ENCODE measurements around the gene RCN2. TPM values are rescaled to one million over a fixed set of nuclear protein-coding genes. Genes with fewer than 3 reads are reported as not detected.

The RCN2 gene
- total RNA-seq, 1 experiment from 2014 or later = 87.8 TPM

- DNase-seq (ENCODE audit: extremely low read depth, low read depth) = no peak
Observed at GRCh38 chr15:76991741-76992645, 60.4 kb downstream of the RCN2 start.

- DNase-seq (ENCODE audit: extremely low read depth, low read depth) = no peak
Observed at GRCh38 chr15:76993114-76993725, 61.7 kb downstream of the RCN2 start.

- DNase-seq (ENCODE audit: extremely low read depth, low read depth) = no peak
Observed at GRCh38 chr15:76994001-76994400, 62.5 kb downstream of the RCN2 start.

GRCh38 chr15:76994496-76994895 is 62.9 kb downstream of the RCN2 start:
- no peak for DNase-seq (ENCODE audit: extremely low read depth, low read depth)

- no peak for DNase-seq (ENCODE audit: extremely low read depth, low read depth)
Observed at GRCh38 chr15:76994971-76995945, 63.7 kb downstream of the RCN2 start, which contains the start of gene PSTPIP1. TSS of gene PSTPIP1 (plus strand) at chr15:76995126. CDS start at chr15:76995574, 448 bp downstream.

DNA sequence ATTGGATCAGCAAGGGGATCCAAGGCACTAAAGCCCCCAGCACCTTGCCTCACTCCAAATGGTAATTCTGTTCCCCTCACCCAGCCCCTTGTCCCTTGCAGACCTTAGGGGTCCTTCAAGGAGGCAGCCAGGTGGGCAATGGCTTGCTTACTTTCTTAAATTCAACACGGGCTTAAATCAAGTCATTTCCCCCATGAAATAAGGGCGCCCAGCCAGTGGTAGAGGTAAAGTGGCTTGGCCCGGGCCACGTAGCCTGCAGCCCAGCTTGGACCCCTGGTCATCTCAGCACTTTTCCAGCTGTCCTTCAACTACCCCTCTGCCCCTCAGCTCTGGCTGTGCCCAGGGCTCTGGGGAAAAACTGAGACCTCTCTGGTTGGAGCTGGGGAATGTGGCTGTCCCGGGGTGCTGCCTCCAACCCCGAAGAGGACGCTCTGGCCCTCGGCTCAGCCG is 64.6 kb downstream of the RCN2 start:
- DNase-seq (ENCODE audit: extremely low read depth, low read depth) = no peak

DNA sequence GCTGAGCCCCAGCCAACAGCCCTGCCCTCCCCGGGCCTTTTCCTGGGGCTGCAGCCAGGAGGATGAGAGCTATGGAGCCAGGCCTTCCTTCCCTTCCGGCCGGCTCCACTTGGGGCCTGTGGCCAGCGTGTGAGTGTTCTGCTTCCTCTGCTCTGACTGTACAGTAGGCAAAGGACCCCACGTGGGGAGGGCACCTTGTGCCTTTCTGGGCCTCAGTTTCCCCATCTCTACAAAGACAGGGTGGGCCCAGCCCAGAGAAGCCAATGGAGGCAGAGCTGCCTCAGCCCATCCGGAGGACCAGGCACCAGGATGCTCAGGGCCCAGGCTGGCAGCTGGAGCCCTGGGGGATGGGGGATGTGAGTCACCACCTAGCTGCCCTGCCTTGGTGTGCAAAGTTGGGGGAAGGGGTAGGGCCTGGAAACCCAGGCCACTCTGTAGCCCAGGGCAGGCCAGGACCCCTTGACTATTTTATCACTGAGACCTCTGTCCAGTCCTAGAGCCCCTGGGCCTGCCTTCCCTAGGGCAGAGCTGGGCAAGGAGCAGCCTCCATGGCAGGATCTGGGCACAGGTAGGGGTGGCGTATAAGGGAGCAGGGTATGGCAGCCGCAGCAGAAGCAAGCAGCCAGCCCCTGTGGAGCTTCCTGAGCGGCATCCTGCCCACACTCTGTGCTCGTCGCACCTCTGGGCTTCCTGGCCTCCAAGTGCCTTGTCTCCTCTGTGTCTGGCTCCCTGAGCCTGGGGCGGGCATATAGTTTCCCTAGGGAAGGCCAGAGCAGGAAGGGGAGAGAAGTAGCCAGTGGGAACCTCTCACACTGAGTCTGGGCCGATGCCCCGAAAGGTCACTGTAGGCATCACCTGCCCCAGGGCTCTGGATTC is 65.2 kb downstream of the RCN2 start:
- no peak for DNase-seq (ENCODE audit: extremely low read depth, low read depth)

- DNase-seq (ENCODE audit: extremely low read depth, low read depth) = no peak
Observed at GRCh38 chr15:76998663-76999285, 67.2 kb downstream of the RCN2 start.

DNA sequence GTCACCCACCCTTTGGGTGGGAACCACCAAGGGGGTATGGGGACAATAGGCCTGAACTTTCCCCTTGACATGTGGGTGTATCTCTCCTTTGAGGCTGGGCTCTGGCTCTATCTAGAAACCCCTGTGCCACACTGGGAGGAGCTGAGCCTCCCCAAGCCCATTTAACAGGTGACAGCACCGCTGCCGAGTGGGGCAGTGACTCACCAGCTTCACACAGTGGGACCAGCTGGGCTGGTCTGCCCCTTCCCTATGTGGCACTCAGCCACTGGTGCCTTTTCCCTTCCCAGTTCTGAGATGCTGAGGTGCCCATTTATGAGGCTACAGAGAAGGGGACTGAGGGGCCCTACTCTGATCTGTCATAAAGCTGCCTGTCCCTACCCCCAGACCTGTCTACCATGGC is 68.4 kb downstream of the RCN2 start:
- no peak for DNase-seq (ENCODE audit: extremely low read depth, low read depth)

- DNase-seq (ENCODE audit: extremely low read depth, low read depth) = no peak
Observed at GRCh38 chr15:77001351-77001750, 69.8 kb downstream of the RCN2 start.

- no peak for DNase-seq (ENCODE audit: extremely low read depth, low read depth)
Observed at GRCh38 chr15:77001966-77002365, 70.4 kb downstream of the RCN2 start.

DNA sequence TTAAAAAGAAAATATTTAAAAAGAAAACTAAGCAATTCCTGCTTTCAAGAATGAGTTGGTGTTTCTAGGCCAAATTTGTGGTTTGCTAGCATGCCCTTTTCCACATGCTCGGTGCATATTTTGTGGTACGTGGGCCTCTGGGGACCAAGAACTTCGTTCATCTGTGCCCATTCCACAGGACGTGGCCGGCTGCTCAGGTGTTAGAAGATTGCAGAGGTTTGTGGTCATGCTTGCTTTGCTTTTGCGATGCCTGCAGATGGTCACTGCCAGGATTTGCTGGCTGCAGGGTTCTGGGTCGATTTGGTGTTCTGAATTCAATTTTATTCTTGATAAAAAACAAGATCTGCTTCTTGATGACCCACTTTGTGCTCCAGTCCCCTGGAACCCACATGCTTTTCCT is 70.9 kb downstream of the RCN2 start:
- DNase-seq (ENCODE audit: extremely low read depth, low read depth) = no peak

DNA sequence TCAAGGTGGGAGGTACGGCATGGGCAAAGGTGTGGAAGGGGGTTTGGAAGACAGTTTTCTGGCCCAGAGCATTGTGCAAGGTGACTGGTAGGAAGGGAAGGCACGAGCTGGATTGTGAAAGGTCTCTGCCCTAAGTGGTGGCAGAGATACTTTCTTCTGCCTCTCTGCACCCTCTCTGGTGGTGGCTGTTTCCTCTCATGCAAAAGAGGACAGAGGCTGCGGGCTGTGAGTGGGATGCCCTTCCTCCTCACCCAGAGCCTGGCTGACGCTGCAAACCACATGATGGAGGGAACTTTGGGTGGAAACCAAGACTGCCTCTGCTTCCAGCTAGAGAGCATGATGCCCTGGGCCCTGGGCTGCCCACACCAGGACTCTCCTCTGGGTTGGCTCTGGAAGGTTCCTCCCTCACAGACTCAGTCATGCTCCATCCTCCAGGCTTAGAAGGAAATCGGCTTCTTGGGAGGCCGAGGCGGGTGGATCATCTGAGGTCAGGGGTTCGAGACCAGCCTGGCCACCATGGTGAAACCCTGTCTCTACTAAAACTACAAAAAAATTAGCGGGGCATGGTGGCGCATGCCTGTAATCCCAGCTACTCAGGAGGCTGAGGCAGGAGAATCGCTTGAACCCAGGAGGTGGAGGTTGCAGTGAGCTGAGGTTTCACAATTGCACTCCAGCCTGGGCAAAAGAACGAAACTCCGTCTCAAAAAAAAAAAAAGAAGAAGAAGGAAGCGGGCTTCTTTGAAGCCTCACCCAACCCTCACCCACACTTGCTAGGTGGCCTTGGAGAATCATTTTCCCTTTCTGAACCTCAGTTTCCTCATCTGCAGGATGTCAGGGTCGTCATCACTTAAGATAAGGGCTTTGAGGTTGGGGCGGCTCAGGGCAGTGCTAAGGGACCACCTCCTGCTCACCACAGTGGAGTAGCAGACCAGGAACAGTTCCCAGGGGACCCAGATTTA is 71.7 kb downstream of the RCN2 start:
- no peak for DNase-seq (ENCODE audit: extremely low read depth, low read depth)

Small RNA genes within 50 kb of the gene (small RNA-seq; reads per million reads assigned to genes)
- gene RN7SL278P = 0 reads per million in 2 experiments

Other genes with a start within 250 kb of the RCN2 start
- 5.6 and 8.8 TPM in 2 replicates for gene SCAPER, start 26.4 kb upstream of the RCN2 start, total RNA-seq (2014; rRNA removed; shearing (Covaris generic))
- not detected in 2 replicates for gene PSTPIP1, start 63.4 kb downstream of the RCN2 start, total RNA-seq (2014; rRNA removed; shearing (Covaris generic))
- gene TSPAN3, start 139.4 kb downstream of the RCN2 start, total RNA-seq (2014; rRNA removed; shearing (Covaris generic)) = 147 and 149 TPM in 2 replicates

Data from NCI-H460 (cell line).